ENCODE results near the gene RNF10.

- TF ChIP-seq EZH2 (IDR thresholded peaks at IDR 0.05) (no peak), POLR2AphosphoS5 (IDR thresholded peaks at IDR 0.05; ENCODE audit: borderline replicate concordance, low read depth, low read length) (no peak), FOXP2 (optimal IDR thresholded peaks at IDR 0.05; ENCODE audit: control extremely low read depth, extremely low read length, insufficient read depth) (no peak)
Observed at GRCh38 chr12:120534703-120535655, 823 bp downstream of the RNF10 start.

All from SK-N-MC (cell line).